ENCODE data around the gene VIPR2.
"Not testable (repeated sequence)": the region's sequence is repeated elsewhere in the genome, so short reads cannot be mapped to it uniquely, and the experiment has no call there.

VIPR2 gene

DNA sequence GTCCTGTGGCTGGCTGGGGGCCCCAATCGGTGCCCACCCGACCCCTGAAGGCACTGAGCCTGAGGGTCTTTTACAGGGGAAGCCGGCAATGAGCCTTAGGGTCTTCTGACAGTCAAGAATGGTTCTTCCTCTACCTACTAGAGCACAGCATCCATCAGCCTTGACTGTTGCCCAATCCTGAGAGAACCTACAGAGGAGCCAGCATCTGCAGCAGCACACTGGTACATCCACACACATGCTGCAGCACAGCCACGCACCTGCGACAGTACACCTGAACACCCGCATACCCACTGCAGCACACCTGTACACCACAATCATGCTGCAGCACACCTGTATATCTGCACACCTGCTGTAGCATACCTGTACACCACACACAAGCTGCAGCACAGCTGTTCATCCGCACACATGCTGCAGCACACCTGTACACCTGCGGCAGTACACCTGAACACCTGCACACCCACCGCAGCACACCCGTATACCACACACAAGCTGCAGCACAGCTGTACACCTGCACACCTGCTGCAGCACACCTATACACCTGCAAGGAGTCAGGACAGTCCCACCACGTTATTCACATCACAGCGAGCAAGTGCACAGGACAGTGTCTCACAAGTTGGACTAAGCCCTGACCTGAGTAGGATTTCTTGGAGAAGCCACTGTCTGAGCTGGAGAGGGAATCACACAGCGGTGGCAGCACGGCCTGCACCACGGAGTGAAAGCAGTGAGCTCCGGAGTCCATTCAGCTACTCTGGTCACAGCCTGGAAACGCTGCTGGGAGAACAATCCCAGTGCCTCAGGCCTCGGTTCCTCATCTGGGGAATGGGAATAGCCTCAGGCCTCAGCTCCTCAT, 56.4 kb downstream of the VIPR2 start:
- no peak for DNase-seq

DNA sequence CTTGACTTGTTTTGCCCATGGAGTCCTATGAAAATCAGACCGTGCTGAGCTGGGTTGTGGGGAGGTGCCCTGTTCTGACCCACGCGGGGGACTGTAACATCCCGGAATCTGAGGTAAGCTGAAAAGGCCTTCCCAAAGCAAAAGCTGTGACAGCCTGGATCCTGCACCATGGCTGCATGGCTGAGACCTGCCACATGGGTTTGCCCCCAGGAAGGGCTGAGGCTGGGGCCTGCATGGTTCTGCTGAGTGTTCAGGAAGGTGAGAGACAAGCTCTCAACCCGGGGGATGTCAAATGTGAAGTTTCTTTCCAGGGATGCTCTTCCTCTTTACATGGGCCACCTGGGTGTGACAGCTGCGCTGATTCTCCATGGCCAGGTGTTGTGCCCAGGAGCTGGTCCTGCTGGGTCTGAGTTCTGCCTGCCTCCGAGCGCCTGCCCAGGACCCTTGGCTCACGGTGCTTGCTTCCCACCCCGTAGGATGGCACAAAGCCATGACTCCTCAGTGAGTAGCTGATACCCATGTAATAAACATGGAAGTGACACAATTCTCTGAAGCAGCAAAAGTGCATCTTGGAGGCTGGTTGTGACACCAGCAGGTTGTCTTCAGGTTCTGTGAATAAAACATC, 58.3 kb downstream of the VIPR2 start:
- no peak for DNase-seq

GRCh38 chr7:159084069-159084801, 60.4 kb downstream of the VIPR2 start:
- no peak for DNase-seq

GRCh38 chr7:159083698-159084068, 61.0 kb downstream of the VIPR2 start:
- no peak for DNase-seq

- DNase-seq: no peak
Measured at GRCh38 chr7:159083001-159083697, 61.5 kb downstream of the VIPR2 start.

GRCh38 chr7:159082075-159082474, 62.6 kb downstream of the VIPR2 start:
- DNase-seq: not testable (repeated sequence)

GRCh38 chr7:159078911-159079270, 65.8 kb downstream of the VIPR2 start:
- no peak for DNase-seq

GRCh38 chr7:159078193-159078910, 66.3 kb downstream of the VIPR2 start:
- no peak for DNase-seq

DNA sequence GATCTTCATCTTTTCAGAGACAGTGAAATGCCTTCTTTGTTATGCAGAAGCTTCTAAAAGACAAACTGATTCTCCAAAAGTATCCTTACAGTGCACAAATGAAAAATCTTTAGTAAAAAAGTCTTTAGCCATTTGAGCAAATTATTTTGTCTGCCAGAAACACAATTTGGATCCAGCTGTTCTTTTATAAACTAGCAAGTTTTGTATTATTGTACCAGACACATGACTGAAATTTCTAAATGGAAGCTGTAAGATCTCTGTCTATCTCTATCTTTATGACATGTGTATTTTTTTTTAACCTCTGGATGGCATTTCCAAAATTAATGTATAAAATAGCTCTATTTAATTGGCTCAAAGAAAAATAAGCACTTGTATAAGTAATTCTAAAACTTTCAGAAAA, 68.3 kb downstream of the VIPR2 start:
- no peak for DNase-seq

DNA sequence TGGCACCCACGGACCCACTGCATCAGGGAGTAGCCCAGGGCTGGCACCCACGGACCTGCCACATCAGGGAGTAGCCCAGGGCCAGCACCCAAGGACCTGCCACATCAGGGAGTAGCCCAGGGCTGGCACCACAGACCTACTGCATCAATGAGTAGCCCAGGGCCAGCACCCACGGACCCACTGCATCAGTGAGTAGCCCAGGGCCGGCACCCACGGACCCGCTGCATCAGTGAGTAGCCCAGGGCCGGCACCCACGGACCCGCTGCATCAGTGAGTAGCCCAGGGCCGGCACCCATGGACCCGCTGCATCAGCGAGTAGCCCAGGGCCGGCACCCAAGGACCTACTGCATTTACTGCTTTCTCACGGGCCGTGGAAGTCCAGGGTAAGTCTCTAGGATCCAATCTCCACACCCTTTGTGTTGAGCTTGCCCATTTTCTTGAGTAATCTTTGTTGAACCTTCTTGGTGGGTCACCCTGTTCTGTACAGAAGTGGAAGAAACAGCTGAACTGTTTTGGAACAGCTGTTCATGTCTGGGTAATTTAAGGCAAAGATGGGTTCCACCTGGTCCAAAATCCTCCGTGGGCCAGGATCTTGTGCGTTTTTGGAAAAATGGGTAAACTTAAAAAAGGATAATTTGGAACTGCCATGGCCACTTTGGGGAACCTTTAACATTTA, 69.0 kb downstream of the VIPR2 start:
- no peak for DNase-seq

GRCh38 chr7:159071260-159071659, 73.4 kb downstream of the VIPR2 start:
- DNase-seq: no peak

DNA sequence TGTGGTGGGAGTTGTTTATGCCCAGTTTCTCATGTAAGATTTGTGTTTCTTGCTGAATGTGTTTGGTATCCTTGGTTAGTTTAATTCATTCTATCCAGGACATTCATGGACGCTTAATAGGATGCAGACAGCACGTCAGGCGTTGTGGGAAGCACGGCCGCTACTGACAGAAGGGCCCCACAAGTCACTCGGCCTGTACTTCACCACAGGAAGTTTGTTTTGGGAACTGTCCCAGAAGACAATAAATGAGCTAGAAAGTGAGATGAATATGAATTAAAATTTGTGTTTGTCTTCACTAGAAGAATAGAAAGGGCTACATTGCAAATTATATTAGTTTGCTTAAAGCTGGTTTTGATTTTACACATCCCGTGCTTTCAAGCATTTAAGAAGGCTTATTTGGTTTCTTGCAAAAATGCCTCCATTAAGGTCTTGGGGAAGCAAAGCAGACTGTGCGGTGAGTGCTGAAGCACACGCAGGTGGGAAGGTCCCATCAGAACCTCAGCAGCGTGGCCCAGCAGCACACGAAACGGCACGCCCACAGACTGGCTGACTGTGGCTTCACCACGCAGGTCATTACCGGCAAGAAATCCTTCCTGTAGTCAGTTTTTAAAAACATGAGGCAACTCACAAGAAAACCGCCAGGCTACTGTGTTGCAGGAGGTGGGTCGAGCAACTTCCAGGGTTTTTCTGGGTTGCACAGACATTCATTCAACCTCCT, 74.1 kb downstream of the VIPR2 start:
- DNase-seq: peak; percentile 45 to 56

DNA sequence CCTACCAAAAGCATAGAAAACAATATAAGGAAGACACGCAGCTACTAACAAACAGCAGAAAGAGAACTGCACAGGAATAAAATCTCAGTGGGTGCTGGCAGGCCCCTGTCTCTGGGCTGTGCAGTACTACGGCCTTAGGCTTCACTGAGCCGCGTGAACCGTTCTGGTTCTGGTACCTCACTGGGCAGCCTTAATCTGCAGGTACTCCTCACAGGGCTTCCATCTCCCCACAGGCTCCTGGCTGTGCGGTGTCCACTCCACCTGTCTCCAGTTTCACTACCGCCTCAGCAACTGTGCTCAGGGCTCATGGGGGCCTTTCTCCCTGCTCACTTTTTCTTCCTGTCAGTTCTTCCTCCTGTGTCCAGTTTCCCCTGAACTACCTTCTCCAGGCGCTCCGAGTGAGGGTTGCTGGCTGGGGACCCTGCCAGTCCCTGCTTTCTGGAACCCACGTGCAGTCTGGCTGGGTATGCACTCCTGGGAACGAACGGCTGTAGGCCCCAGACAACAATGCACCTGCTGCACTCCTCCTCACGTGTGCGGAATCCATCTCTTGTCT, 75.7 kb downstream of the VIPR2 start:
- DNase-seq: no peak

- DNase-seq: peak in 1 of 2 experiments; percentile 39
Measured at GRCh38 chr7:159068488-159068811, 76.2 kb downstream of the VIPR2 start.

DNA sequence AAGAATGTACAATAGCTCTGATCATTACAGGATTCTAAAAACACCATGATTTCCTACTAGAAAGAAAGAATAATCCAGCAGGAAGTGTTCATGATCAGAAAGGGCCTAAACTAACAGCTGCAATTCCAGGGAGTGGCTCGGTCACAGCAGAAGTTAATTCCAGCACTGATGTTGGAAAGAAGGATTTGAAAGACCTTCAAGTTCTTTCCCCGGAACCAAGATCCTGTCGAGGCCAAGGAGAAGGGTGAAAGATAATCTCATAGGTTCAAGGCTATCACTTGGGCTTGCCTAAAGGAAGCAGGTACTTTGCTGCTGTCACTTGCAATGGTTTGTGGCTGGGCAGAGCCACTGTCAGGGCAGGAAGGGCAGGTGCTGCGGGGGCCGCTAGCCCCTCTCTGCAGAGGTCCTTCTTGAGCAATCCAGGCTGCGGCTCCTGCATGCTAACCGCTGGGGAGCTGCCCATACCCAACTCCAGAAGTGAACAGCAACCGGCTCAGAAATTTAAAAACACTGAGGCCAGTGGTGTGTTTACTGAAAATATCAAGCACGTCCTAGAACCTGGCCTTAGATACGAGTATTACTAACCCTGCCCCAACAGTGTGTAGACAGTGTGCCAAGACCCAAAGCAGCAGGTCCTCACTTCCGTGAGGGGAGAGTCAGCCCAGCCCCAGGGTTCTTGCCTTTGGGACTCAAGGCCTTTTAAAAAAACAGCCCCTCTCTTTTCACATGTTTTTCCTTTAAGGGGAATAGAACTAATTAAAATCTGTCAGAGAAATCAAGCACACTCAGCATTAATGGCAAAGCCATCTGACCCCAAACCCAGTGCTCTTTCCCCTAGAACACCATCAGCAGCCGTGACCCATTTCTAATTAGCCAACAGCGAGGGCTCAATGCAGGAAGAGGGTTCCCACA, 76.8 kb downstream of the VIPR2 start:
- DNase-seq: no peak

GRCh38 chr7:159066816-159067575, 77.7 kb downstream of the VIPR2 start:
- DNase-seq: no peak

- DNase-seq: no peak
Measured at GRCh38 chr7:159065852-159066480, 78.7 kb downstream of the VIPR2 start.

DNA sequence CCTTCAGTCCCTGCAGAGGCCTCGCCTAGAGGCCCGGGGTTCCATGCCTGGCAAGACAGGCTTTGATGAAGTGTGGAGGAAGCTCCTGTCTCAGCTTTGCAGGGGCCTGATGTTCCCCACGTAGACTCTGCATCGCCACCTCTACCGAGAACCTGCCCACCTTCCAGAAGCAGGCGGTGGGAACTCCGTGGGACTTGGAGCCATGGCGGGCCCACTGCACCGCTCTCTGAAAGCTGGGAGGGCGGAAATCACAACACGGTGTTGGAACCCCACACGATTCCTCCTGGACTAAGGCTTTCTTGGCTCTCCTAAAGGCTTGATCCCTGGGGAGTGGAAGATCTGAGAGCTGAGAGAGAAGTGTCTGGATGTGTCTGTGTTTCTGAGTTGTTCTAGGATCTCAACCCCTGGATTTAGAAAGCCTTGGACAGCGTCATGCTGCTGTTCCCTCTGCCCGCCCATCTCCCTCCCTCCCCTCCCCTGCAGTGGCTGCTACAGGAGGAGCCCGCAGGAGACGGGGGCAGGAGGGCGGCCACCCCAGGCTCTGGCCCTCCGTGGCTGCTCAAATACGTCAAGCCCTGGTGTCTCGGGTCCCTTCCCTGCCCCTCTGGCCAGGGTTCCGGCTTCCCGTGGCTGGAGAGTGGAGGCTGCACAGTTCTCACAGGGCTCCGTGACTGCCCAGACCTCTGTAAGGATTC, 79.7 kb downstream of the VIPR2 start:
- no peak for DNase-seq

Data from activated T-cell treated with anti-CD3 and anti-CD28 coated beads, Interleukin-2, amount 50 U/mL, for 48 hours (primary cell).